DOHH2 (cell line): ENCODE results near the gene ADAP1.
"Not testable (repeated sequence)": the region's sequence is repeated elsewhere in the genome, so short reads cannot be mapped to it uniquely, and the experiment has no call there.

ENCODE experiments used
- H3F3A ChIP-seq: fragments of 200-600 bp; sonication (generic), shearing (Covaris generic); 2 replicates; pipeline ENCODE4 v1.6.0; 2016; ENCODE audit warnings: antibody characterized with exemption, mild to moderate bottlenecking; ENCODE audit not compliant: control insufficient read depth, insufficient read depth
- H3K27ac ChIP-seq: fragments of 200-600 bp; sonication (generic); 2 replicates; pipeline ENCODE4 v1.5.1; 2014; ENCODE audit warnings: low read depth, mild to moderate bottlenecking, low read length, moderate library complexity
- H3K27me3 ChIP-seq: fragments of 200-600 bp; sonication (generic); 2 replicates; pipeline ENCODE4 v1.6.1; 2014; ENCODE audit warnings: mild to moderate bottlenecking, low read length, mixed read lengths; ENCODE audit not compliant: control insufficient read depth
- H3K36me3 ChIP-seq: fragments of 200-600 bp; sonication (generic); 2 replicates; pipeline ENCODE4 v1.6.1; 2014; ENCODE audit warnings: mild to moderate bottlenecking, low read length, moderate library complexity, mixed read lengths; ENCODE audit not compliant: control insufficient read depth
- H3K4me1 ChIP-seq: fragments of 200-600 bp; sonication (generic); 2 replicates; pipeline ENCODE4 v1.6.1; 2014; ENCODE audit warnings: mild to moderate bottlenecking, low read length, mixed read lengths; ENCODE audit not compliant: control insufficient read depth
- H3K4me2 ChIP-seq: fragments of 200-600 bp; sonication (generic); 2 replicates; pipeline ENCODE4 v1.6.0; 2014; ENCODE audit warnings: mild to moderate bottlenecking, low read length, moderate library complexity
- H3K4me3 ChIP-seq: fragments of 200-600 bp; sonication (generic); 2 replicates; pipeline ENCODE4 v1.5.1; 2014; ENCODE audit warnings: mild to moderate bottlenecking, low read length, mixed read lengths
- H3K79me2 ChIP-seq: fragments of 200-600 bp; sonication (generic); 2 replicates; pipeline ENCODE4 v1.6.1; 2014; ENCODE audit warnings: mild to moderate bottlenecking, low read length, mixed read lengths; ENCODE audit not compliant: control insufficient read depth
- H3K9me2 ChIP-seq: fragments of 200-600 bp; sonication (generic); replicated peaks from 2 replicates; pipeline ENCODE4 v1.6.1; 2014; ENCODE audit warnings: mild to moderate bottlenecking, low read length, mixed read lengths; ENCODE audit not compliant: control insufficient read depth
- H3K9me3 ChIP-seq: fragments of 200-600 bp; sonication (generic); 2 replicates; pipeline ENCODE4 v1.6.1; 2014; ENCODE audit warnings: antibody characterized with exemption, low read length, mixed read lengths; ENCODE audit not compliant: control insufficient read depth, insufficient read depth
- H4K20me1 ChIP-seq: fragments of 200-600 bp; sonication (generic); 2 replicates; pipeline ENCODE4 v1.6.0; 2014; ENCODE audit warnings: low read depth, mild to moderate bottlenecking, antibody characterized with exemption, low read length, moderate library complexity; ENCODE audit not compliant: control insufficient read depth, insufficient read depth
- CTCF ChIP-seq: fragments of 200-600 bp; sonication (generic); IDR thresholded peaks from one replicate; pipeline ENCODE4 v1.5.1; 2014; ENCODE audit warnings: antibody characterized with exemption, mild to moderate bottlenecking, low read depth, low read length; ENCODE audit not compliant: poor library complexity, severe bottlenecking
- EZH2phosphoT487 ChIP-seq: fragments of 200-600 bp; sonication (generic); IDR thresholded peaks from 2 replicates; pipeline ENCODE4 v1.6.1; 2017; ENCODE audit warnings: borderline replicate concordance, mild to moderate bottlenecking, antibody characterized with exemption, low read length, moderate library complexity, mixed read lengths

The ADAP1 gene

DNA sequence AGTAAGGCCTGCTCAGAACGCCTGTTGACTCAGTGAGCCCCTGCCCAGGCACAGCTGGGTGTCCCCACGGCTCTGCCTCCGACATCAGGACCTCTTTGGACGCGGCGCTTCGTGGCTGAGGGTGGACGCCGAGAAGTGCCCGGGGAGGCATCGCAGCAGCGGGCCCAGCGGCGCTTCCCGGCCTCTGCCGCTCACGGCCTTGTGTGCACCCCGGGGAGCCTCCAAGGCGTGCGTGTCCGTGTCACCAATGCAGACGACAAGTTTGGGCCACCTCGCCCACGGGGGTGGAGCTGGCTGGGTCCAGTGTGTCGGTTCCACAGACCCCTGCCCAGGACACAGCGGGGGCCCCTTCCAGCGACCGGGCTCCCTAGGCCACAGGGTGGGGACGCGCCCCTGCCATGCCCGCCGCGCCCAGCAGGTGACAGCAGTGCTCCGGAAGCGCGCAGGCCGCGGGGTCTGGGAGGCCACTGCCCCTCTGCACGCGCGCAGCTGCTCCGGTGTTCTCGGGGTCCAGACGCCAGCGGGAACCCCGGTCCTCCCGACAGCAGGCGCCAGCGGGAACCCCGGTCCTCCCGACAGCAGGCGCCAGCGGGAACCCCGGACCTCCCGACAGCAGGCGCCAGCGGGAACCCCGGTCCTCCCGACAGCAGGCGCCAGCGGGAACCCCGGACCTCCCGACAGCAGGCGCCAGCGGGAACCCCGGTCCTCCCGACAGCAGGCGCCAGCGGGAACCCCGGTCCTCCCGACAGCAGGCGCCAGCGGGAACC, 45.7 kb downstream of the ADAP1 start:
- not testable (repeated sequence) for H3K9me3 ChIP-seq, H3K79me2 ChIP-seq, H3F3A ChIP-seq, H3K27ac ChIP-seq, H3K36me3 ChIP-seq, H3K9me2 ChIP-seq
- H3K4me3 ChIP-seq: peak overlapping the region; percentile 23
- peaks cover 35% of the 10 kb centered on the region for H3K27me3 ChIP-seq
- TF ChIP-seq EZH2phosphoT487 (0 out of 2 replicates have a peak, but pooled peaks have one; percentile 7), CTCF (peak; percentile 87)
- 0 out of 2 replicates have a peak, but pooled peaks cover 12% of the 10 kb centered on the region for H4K20me1 ChIP-seq
- H3K4me1 ChIP-seq: peaks cover 34% of the 10 kb centered on the region
- peak overlapping the region; percentile 61 for H3K4me2 ChIP-seq

GRCh38 chr7:908159-908581, 46.3 kb downstream of the ADAP1 start:
- H3K9me2 ChIP-seq: no peaks in the 10 kb centered on the region
- no peaks in the 10 kb centered on the region for H3F3A ChIP-seq
- TF ChIP-seq CTCF (no peak), EZH2phosphoT487 (no peak)
- H3K4me2 ChIP-seq: peak overlapping the region; percentile 61; the same call in 1 of the 2 replicates
- H3K27ac ChIP-seq: no peak overlapping the region
- H3K79me2 ChIP-seq: no peaks in the 10 kb centered on the region
- 0 out of 2 replicates have a peak, but pooled peaks cover 12% of the 10 kb centered on the region for H4K20me1 ChIP-seq
- peaks cover 34% of the 10 kb centered on the region for H3K4me1 ChIP-seq
- no peaks in the 10 kb centered on the region for H3K36me3 ChIP-seq
- no peak overlapping the region for H3K4me3 ChIP-seq
- peaks cover 35% of the 10 kb centered on the region for H3K27me3 ChIP-seq
- no peaks in the 10 kb centered on the region for H3K9me3 ChIP-seq

- Histone ChIP-seq H3K27me3 (peaks cover 35% of the 10 kb centered on the region), H3K27ac (no peak overlapping the region), H3K79me2 (no peaks in the 10 kb centered on the region), H3K9me2 (no peaks in the 10 kb centered on the region), H3K36me3 (no peaks in the 10 kb centered on the region), H3F3A (no peaks in the 10 kb centered on the region), H3K9me3 (no peaks in the 10 kb centered on the region), H4K20me1 (0 out of 2 replicates have a peak, but pooled peaks cover 11% of the 10 kb centered on the region), H3K4me2 (no peak overlapping the region), H3K4me1 (peaks cover 27% of the 10 kb centered on the region), H3K4me3 (no peak overlapping the region)
- TF ChIP-seq EZH2phosphoT487 (no peak), CTCF (no peak)
Measured at GRCh38 chr7:907158-907980, 47.1 kb downstream of the ADAP1 start.
